ENCODE data around the gene CAMKV. TPM values are rescaled to one million over a fixed set of nuclear protein-coding genes. Genes with fewer than 3 reads are reported as not detected.

Gene CAMKV
- total and polyA plus RNA-seq, 3 experiments from 2014 or later = 0.44 to 0.77 TPM; not detected in 1

- H3K4me1 ChIP-seq (ENCODE audit: insufficient read depth, low read length) = no peaks in the 10 kb centered on the region
- no peaks in the 10 kb centered on the region for H3K27me3 ChIP-seq (ENCODE audit: insufficient read depth, low read length, poor library complexity, severe bottlenecking)
- CTCF ChIA-PET = interaction anchor here (1.6 kb wide), 1 partner anchor 45 kb away, joined by 5 read pairs; no protein-coding TSS in a partner anchor
- Mint-ChIP-seq H3K4me1 (no peaks in the 10 kb centered on the region), H3K9me3 (no peaks in the 10 kb centered on the region), H3K27ac (no peak overlapping the region), H3K27me3 (peaks cover 0 to 4% of the 10 kb centered on the region in 2 donors), H3K4me3 (no peak overlapping the region), H3K36me3 (no peaks in the 10 kb centered on the region)
- POLR2A ChIA-PET = no interaction called here
- no peak for DNase-seq
- no peak overlapping the region for H3K27ac ChIP-seq (ENCODE audit: low read depth, low read length)
- H3K4me3 ChIP-seq (ENCODE audit: low read length) = no peak overlapping the region
- no peaks in the 10 kb centered on the region for H3K36me3 ChIP-seq (ENCODE audit: insufficient read depth, low read length)
- no peaks in the 10 kb centered on the region for H3K9me3 ChIP-seq (ENCODE audit: low read length)
Measured at GRCh38 chr3:49883998-49884397, 14.3 kb upstream of the CAMKV start.

DNA sequence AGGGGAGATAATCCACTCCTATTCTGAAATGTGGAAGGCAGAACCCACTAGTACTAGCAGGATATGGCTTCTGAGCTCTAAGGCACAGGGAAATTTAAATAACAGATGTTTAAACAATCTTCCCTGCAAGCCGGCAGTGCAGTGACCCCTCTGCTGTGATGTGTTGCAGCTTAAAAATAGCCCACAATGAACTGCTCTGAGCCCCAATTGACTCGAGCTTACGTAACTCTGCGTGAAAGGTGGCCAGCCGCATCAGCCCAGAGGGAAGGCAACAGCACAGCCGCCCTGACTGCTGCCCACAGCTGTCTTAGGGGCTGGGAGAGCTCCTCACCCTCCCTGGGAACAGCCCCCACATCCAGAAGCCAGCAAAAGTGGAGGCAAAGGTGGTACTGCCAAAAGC lies 12.5 kb upstream of the CAMKV start:
- Histone ChIP-seq H3K27ac (ENCODE audit: low read depth, low read length) (no peak overlapping the region), H3K36me3 (ENCODE audit: insufficient read depth, low read length) (no peaks in the 10 kb centered on the region), H3K4me3 (ENCODE audit: low read length) (no peak overlapping the region), H3K4me1 (ENCODE audit: insufficient read depth, low read length) (no peaks in the 10 kb centered on the region), H3K9me3 (ENCODE audit: low read length) (no peaks in the 10 kb centered on the region), H3K27me3 (ENCODE audit: insufficient read depth, low read length, poor library complexity, severe bottlenecking) (no peaks in the 10 kb centered on the region)
- DNase-seq = no peak
- no peaks in the 10 kb centered on the region for H3K9me3 Mint-ChIP-seq
- CTCF ChIA-PET = no interaction called here
- POLR2A ChIA-PET = no interaction called here
- no peaks in the 10 kb centered on the region for H3K4me1 Mint-ChIP-seq
- no peak overlapping the region for H3K27ac Mint-ChIP-seq
- no peaks in the 10 kb centered on the region for H3K36me3 Mint-ChIP-seq
- H3K4me3 Mint-ChIP-seq = no peak overlapping the region
- peaks cover 1 to 4% of the 10 kb centered on the region in 2 donors for H3K27me3 Mint-ChIP-seq

GRCh38 chr3:49880581-49881315 lies 11.0 kb upstream of the CAMKV start:
- no peaks in the 10 kb centered on the region for H3K4me1 Mint-ChIP-seq
- H3K9me3 Mint-ChIP-seq = no peaks in the 10 kb centered on the region
- POLR2A ChIA-PET = no interaction called here
- no peaks in the 10 kb centered on the region for H3K4me1 ChIP-seq (ENCODE audit: insufficient read depth, low read length)
- no peaks in the 10 kb centered on the region for H3K27me3 ChIP-seq (ENCODE audit: insufficient read depth, low read length, poor library complexity, severe bottlenecking)
- H3K27ac ChIP-seq (ENCODE audit: low read depth, low read length) = no peak overlapping the region
- H3K4me3 ChIP-seq (ENCODE audit: low read length) = no peak overlapping the region
- no peak overlapping the region for H3K4me3 Mint-ChIP-seq
- H3K36me3 ChIP-seq (ENCODE audit: insufficient read depth, low read length) = no peaks in the 10 kb centered on the region
- no peaks in the 10 kb centered on the region for H3K36me3 Mint-ChIP-seq
- H3K27me3 Mint-ChIP-seq = peaks cover 1 to 4% of the 10 kb centered on the region in 2 donors
- CTCF ChIA-PET = no interaction called here
- H3K27ac Mint-ChIP-seq = no peak overlapping the region
- H3K9me3 ChIP-seq (ENCODE audit: low read length) = no peaks in the 10 kb centered on the region
- no peak for DNase-seq

DNA sequence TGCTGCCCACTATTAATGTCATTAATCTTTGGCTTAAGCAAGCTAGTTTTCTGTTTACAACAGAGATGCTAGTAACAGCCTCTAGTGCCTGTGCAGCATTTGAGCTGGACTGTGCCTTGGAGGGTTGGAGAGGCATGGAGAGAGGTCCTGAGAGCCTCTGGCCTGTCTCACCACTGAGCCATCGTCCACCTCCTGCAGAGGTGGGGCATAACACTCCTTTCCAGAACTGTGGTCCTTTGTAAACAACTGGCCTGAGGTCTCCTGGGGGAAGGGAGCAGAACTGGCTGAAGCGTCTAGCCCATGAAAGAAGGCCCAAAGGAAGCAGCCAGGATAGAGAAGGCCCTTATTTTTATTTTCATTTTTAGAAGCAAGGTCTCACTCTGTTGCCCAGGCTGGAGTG lies 10.0 kb upstream of the CAMKV start:
- no peaks in the 10 kb centered on the region for H3K9me3 ChIP-seq (ENCODE audit: low read length)
- no peak overlapping the region for H3K27ac Mint-ChIP-seq
- no peak overlapping the region for H3K27ac ChIP-seq (ENCODE audit: low read depth, low read length)
- H3K4me3 ChIP-seq (ENCODE audit: low read length) = no peak overlapping the region
- no peak for DNase-seq
- no peaks in the 10 kb centered on the region for H3K36me3 Mint-ChIP-seq
- peaks cover 4% of the 10 kb centered on the region in 2 donors for H3K27me3 Mint-ChIP-seq
- no peaks in the 10 kb centered on the region for H3K4me1 ChIP-seq (ENCODE audit: insufficient read depth, low read length)
- no peaks in the 10 kb centered on the region for H3K36me3 ChIP-seq (ENCODE audit: insufficient read depth, low read length)
- no peaks in the 10 kb centered on the region for H3K27me3 ChIP-seq (ENCODE audit: insufficient read depth, low read length, poor library complexity, severe bottlenecking)
- H3K4me1 Mint-ChIP-seq = no peaks in the 10 kb centered on the region
- no peak overlapping the region for H3K4me3 Mint-ChIP-seq
- CTCF ChIA-PET = no interaction called here
- POLR2A ChIA-PET = no interaction called here
- no peaks in the 10 kb centered on the region for H3K9me3 Mint-ChIP-seq

DNA sequence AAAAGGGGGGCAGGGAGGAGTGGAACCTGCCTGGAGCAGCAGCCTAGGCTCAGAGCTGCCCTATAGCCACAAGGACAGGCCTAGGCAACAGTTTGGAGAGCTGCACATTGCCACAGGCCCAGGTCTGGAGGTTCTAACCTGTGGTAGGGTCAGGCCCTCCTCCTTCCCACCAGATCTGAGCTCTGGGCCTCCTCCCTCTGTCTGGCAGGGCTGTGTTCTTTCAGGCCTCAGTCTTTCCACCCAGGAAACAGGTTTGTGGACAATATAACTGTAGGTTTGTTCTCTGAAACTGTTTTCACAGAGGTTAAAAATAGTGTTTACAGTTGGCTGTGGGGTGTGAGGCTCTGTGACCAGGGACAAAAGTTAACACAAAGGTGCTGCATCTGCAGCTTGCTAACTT lies 9.0 kb upstream of the CAMKV start:
- Mint-ChIP-seq H3K27me3 (peaks cover 4 to 6% of the 10 kb centered on the region in 2 donors), H3K27ac (no peak overlapping the region), H3K4me1 (no peaks in the 10 kb centered on the region), H3K4me3 (no peak overlapping the region), H3K36me3 (no peaks in the 10 kb centered on the region), H3K9me3 (no peaks in the 10 kb centered on the region)
- ChIA-PET CTCF (no interaction called here), POLR2A (no interaction called here)
- no peak overlapping the region for H3K4me3 ChIP-seq (ENCODE audit: low read length)
- no peaks in the 10 kb centered on the region for H3K36me3 ChIP-seq (ENCODE audit: insufficient read depth, low read length)
- DNase-seq = no peak
- H3K9me3 ChIP-seq (ENCODE audit: low read length) = no peaks in the 10 kb centered on the region
- no peak overlapping the region for H3K27ac ChIP-seq (ENCODE audit: low read depth, low read length)
- no peaks in the 10 kb centered on the region for H3K27me3 ChIP-seq (ENCODE audit: insufficient read depth, low read length, poor library complexity, severe bottlenecking)
- no peaks in the 10 kb centered on the region for H3K4me1 ChIP-seq (ENCODE audit: insufficient read depth, low read length)

GRCh38 chr3:49877716-49878115 lies 8.0 kb upstream of the CAMKV start:
- Histone ChIP-seq H3K27me3 (ENCODE audit: insufficient read depth, low read length, poor library complexity, severe bottlenecking) (no peaks in the 10 kb centered on the region), H3K36me3 (ENCODE audit: insufficient read depth, low read length) (no peaks in the 10 kb centered on the region), H3K27ac (ENCODE audit: low read depth, low read length) (no peak overlapping the region), H3K4me3 (ENCODE audit: low read length) (no peak overlapping the region), H3K9me3 (ENCODE audit: low read length) (no peaks in the 10 kb centered on the region), H3K4me1 (ENCODE audit: insufficient read depth, low read length) (no peaks in the 10 kb centered on the region)
- CTCF ChIA-PET = no interaction called here
- Mint-ChIP-seq H3K4me1 (peaks cover 0 to 2% (median 0%) of the 10 kb centered on the region in 3 donors), H3K27ac (no peak overlapping the region), H3K36me3 (no peaks in the 10 kb centered on the region), H3K4me3 (no peak overlapping the region), H3K9me3 (no peaks in the 10 kb centered on the region), H3K27me3 (peaks cover 4 to 6% of the 10 kb centered on the region in 2 donors)
- POLR2A ChIA-PET = no interaction called here
- no peak for DNase-seq

GRCh38 chr3:49876567-49876966 lies 6.9 kb upstream of the CAMKV start:
- H3K36me3 Mint-ChIP-seq = no peaks in the 10 kb centered on the region
- CTCF ChIA-PET = no interaction called here
- peaks cover 4 to 5% (median 4%) of the 10 kb centered on the region in 3 donors for H3K4me1 Mint-ChIP-seq

DNA sequence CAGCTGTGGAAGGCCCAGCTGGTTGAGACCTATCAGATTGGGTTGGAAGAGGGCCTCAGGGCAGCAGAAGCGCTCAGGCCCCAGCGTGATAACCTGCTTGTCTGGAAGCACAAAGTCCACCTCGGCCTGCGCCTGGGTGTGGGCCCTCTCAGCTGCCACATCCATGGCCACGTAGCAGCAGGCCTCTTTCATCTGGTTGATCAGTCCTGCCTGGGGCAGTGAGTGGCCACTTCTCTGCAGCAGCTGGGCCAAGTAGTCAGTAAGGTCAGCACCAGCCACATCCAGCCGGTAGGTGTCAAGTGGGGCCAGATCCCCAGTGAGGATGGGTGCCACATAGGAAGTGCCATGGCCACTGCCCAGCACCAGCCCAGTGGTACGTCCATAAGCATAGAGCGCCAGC lies 3.9 kb upstream of the CAMKV start:
- Histone ChIP-seq H3K9me3 (ENCODE audit: low read length) (no peaks in the 10 kb centered on the region), H3K27me3 (ENCODE audit: insufficient read depth, low read length, poor library complexity, severe bottlenecking) (peaks cover 12% of the 10 kb centered on the region), H3K4me1 (ENCODE audit: insufficient read depth, low read length) (peaks cover 6% of the 10 kb centered on the region), H3K27ac (ENCODE audit: low read depth, low read length) (no peak overlapping the region), H3K36me3 (ENCODE audit: insufficient read depth, low read length) (no peaks in the 10 kb centered on the region), H3K4me3 (ENCODE audit: low read length) (no peak overlapping the region)
- no peak for DNase-seq
- Mint-ChIP-seq H3K4me3 (no peak overlapping the region), H3K36me3 (no peaks in the 10 kb centered on the region), H3K9me3 (no peaks in the 10 kb centered on the region), H3K4me1 (peaks cover 5 to 7% (median 5%) of the 10 kb centered on the region in 3 donors), H3K27me3 (peaks cover 10 to 14% of the 10 kb centered on the region in 2 donors), H3K27ac (no peak overlapping the region)
- CTCF ChIA-PET = no interaction called here
- POLR2A ChIA-PET = no interaction called here

More at GRCh38 chr3:49876567-49876966, 6.9 kb upstream of the CAMKV start:
- Histone ChIP-seq H3K4me3 (ENCODE audit: low read length) (no peak overlapping the region), H3K4me1 (ENCODE audit: insufficient read depth, low read length) (no peaks in the 10 kb centered on the region), H3K27ac (ENCODE audit: low read depth, low read length) (no peak overlapping the region), H3K27me3 (ENCODE audit: insufficient read depth, low read length, poor library complexity, severe bottlenecking) (no peaks in the 10 kb centered on the region), H3K36me3 (ENCODE audit: insufficient read depth, low read length) (no peaks in the 10 kb centered on the region), H3K9me3 (ENCODE audit: low read length) (no peaks in the 10 kb centered on the region)
- no peak overlapping the region for H3K27ac Mint-ChIP-seq
- no peak for DNase-seq
- no peaks in the 10 kb centered on the region for H3K9me3 Mint-ChIP-seq
- no peak overlapping the region for H3K4me3 Mint-ChIP-seq
- peaks cover under 1 to 6% of the 10 kb centered on the region in 2 donors for H3K27me3 Mint-ChIP-seq
- POLR2A ChIA-PET = no interaction called here

Data from CD8-positive, alpha-beta memory T cell (primary cell).